ENCODE results near the gene NSMCE1. TPM values are rescaled to one million over a fixed set of nuclear protein-coding genes. Genes with fewer than 3 reads are reported as not detected.
"Not testable (repeated sequence)": the region's sequence is repeated elsewhere in the genome, so short reads cannot be mapped to it uniquely, and the experiment has no call there.

NSMCE1 gene
- total RNA-seq, 1 donor from 2014 or later = 35.8 TPM

DNA sequence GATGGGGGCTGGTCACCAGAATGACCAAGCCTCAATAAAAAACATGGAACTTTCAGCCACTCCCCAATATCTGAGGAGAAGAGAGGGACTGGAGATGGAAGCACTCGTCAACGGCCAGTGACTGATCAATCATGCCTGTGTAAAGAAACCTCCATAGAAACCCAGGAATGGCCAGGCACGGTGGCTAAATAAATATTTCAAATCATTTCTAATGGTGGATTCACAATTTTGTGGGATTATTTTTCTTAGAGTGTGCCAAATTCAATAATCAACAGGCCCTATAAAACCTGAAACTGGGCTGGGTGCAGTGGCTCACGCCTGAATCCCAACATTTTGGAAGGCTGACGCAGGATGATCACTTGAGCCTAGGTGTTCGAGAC lies 16.4 kb downstream of the NSMCE1 start:
- DNase-seq (ENCODE audit: missing footprints) (no peak), ATAC-seq (no peak)
- intact Hi-C loops (cut with DNase I) = no loop called here

DNA sequence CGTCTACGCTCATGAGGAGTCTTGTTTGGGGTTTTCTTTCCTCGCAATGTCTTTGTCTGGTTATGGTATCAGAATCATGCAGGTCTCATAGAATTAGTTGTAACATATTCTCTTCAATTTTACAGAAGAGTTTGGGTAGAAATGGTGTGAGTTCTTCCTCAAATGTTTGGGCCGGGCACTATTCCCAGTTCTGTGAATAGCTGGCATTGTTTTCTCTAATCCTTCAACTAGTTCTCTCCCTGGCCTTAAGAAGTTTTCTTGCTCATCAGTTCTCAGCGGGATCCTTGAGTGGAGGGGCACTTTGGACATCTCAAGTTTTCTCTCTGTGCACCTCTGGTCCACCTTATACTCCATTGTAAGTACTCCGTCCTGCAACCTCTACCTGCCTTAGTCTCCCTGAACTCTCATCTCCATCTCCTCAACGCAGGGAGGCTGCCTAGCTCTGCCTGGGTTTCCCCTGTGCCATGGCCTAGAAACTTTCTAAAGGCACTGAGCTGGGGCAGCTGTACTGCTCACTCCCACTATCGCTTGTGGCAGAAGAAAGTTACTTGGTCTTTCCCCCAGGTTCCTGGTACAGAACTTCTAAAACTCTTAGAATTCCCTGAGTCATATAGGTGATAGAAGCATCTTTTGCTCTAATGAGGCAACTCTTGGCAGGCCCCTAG lies 16.9 kb downstream of the NSMCE1 start:
- DNase-seq (ENCODE audit: missing footprints) = no peak
- ATAC-seq = no peak
- intact Hi-C loops (cut with DNase I) = no loop called here

DNA sequence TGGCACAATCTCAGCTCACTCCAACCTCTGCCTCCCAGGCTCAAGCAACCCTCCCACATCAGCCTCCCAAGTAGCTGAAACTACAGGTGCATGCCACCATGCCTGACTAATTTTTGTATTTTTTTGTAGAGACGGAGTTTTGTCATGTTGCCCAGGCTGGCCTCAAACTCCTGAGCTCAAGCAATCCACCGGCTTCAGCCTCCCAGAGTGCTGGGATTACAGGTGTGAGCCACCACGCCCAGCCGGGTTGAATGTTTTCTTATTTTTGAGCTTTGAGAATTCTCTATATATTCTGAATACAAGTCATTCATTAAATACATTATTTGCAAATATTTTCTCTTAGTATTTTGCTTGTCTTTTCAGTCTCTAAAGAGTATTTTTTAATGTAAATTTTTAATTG lies 19.7 kb downstream of the NSMCE1 start:
- intact Hi-C loops (cut with DNase I); ATAC-seq; DNase-seq (ENCODE audit: missing footprints): not testable (repeated sequence)

DNA sequence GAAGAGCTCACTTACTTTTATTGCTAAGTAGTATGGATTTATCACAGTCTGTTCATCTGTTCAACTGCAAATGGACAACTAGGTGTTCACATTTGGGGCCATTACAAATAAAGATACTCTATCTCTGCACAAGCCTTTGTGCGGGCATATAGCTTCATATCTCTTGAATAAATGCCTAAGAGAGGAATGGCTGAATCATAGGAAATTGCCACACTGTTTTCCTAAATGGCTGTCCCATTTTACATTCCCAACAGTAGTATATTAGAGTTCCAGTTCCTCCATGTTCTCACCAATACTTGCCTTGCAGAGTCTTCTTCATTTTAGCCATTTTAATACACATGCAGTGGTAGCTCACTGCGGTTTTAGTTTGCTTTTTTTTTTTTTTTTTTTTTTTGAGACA lies 20.5 kb downstream of the NSMCE1 start:
- ATAC-seq (no peak), DNase-seq (ENCODE audit: missing footprints) (no peak)
- intact Hi-C loops (cut with DNase I) = no loop called here

DNA sequence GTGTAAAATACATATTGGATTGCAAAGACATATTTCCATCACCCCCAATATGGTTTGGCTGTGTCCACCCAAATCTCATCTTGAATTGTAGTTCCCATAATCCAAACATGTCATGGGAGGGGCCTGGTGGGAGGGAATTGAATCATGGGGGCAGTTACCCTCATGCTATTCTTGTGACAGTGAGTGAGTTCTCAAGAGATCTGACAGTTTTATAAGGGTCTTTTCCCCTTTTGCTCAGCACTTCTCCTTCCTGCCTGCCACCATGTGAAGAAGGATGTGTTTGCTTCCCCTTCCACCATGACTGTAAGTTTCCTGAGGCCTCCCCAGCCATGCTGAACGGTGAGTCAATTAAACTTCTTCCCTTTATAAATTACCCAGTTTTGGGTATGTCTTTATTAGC lies 21.5 kb downstream of the NSMCE1 start:
- intact Hi-C loops (cut with DNase I); DNase-seq (ENCODE audit: missing footprints); ATAC-seq: not testable (repeated sequence)

DNA sequence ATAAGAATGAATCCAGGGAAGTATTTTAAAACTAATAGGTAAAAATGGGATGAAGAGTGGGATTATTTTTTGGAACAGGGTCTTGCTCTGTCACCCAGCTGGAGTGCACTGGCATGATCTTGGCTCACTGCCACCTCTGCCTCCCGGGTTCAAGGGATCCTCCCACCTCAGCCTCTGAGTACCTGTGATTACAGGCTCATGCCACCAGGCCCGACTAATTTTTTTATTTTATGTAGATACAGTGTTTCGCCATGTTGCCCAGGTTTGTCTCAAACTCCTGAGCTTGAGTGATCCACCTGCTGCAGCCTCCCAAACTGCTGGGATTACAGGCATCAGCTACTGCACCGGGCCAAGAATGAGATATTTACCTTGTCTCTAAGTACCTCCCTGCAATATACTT lies 22.1 kb downstream of the NSMCE1 start:
- intact Hi-C loops (cut with DNase I) = no loop called here
- DNase-seq (ENCODE audit: missing footprints) (no peak), ATAC-seq (no peak)

DNA sequence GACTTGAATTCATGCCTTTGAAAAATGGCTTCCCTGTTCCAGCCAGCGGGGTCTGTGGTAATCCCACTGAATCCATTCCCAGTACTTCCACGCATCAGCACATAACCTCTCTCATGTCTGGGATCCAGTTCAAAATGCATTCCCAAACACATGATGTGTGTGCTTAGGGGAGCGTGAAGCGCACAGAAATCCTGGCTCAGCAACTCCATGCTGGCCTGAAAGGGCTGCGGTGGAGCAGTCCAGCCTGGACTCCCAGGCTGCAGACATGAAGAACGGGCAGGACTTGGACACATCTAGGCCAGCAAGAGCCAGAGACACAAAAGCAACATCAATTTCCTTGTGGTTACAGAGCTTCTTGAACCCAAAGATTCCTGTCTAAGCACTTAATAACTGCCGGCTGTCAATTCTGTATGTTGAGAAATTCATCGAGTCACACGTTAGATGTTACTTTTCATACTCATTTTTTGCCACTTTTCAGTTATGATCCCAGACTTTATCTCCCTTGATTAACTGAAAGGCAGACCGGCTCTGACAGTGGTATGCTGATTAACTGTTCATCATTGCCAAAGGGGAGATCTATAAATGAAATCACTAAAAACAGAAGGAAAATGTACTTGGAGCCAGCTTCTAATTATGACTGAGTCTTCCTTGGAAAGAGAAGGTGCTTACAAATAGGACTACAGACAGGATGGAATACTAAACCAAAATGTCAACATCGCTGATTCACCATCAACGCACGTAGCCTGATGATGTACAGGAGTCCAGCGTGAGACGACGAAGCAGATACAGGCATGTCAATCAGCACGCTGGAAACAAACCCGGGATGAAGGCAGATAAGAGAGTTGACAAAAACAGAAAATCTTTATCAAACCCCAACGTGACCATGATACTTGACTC lies 23.0 kb downstream of the NSMCE1 start:
- peak; percentile 70 for DNase-seq (ENCODE audit: missing footprints)
- intact Hi-C loops (cut with DNase I) = no loop called here
- peak; percentile 89 for ATAC-seq

DNA sequence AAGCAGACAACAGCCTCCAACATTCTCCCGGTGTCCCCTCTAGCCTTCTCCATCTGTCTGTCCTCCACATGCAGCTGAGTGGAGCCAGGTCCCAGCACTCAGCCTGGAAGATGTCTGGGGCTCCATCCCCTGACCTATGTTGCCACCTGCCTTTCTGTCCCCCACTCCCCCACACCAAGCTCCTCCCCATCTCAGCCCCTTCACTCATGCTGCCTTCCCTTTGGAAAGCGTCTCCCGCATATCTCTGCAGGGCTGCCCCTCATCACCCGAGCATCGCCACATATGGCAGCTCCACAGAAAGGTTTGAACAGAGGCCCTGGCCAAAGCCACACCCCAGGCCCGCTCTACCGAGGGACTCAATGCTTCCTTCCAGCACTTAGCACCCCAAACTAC lies 24.2 kb downstream of the NSMCE1 start:
- intact Hi-C loops (cut with DNase I) = loop anchor here (5.0 kb wide), 1 partner anchor 73 kb away; no protein-coding TSS in a partner anchor

DNA sequence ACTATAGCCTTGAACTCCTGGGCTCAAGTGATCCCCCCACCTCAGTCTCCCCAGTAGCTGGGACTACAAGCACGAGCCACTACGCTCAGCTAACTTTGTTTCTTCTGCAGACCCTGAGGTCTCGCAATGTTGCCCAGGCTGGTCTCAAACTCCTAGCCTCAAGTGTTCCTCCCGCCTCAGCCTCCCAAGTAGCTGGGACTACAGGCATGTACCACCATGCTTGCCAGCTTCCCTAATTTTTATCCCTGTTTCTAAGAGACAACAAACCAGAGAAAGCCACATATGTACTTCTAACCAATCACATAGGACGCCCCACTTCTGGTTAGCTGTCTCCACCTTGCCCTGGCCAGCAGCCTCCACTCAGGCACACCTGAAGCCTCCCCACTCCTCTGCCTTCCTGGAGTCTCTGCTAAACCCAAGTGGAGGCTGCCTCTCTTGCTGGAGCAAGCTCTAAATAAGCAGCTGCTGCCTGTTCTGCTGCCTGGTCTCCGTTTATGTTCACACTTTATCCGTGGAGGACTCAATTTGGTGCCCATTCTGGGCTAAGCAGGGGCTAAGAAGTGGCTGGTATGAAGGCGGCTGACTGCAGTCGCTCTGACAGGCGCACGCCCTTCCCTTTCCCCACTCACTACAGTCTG lies 24.7 kb downstream of the NSMCE1 start:
- ATAC-seq (no peak), DNase-seq (ENCODE audit: missing footprints) (no peak)
- intact Hi-C loops (cut with DNase I) = loop anchor here (5.0 kb wide), 1 partner anchor 73 kb away; no protein-coding TSS in a partner anchor

More for the DNA sequence above, 24.2 kb downstream of the NSMCE1 start:
- DNase-seq (ENCODE audit: missing footprints) (no peak), ATAC-seq (no peak)

DNA sequence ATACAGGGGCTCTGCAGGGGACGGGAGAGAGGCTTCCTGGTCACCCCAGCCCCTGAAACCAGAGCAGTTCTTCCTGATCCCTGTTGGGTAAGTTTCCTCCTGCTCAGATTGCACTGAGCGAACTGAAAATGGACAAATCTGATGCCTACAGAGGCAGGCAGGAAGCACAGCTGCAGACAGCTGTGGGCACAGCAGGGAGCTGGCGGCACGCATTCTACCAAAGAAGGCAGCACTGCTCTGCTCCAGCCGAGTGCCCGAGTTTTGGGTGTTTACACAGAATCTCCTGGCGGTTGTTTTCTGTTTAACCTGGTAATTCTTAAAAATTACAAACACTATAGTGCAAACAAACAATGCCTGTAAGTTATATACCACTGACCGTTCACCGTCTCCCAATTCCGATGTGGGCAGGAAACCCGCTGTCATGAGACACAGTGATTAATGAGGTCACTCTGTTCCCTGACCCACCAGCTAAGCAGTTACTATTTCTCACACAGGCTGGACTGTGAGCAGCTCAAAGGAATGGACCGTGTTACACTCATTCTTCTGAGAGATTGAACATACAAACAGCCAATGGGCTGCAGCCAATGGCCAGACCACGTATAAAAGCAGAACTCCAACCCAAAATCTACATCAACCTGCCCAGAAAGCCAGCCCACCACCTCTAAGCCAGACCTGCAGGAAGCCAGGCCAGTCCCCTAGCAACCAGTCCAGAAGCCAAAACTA lies 25.5 kb downstream of the NSMCE1 start:
- ATAC-seq = peak; percentile 60
- intact Hi-C loops (cut with DNase I) = loop anchor here (5.0 kb wide), 1 partner anchor 74 kb away; no protein-coding TSS in a partner anchor
- peak; percentile 57 for DNase-seq (ENCODE audit: missing footprints)

DNA sequence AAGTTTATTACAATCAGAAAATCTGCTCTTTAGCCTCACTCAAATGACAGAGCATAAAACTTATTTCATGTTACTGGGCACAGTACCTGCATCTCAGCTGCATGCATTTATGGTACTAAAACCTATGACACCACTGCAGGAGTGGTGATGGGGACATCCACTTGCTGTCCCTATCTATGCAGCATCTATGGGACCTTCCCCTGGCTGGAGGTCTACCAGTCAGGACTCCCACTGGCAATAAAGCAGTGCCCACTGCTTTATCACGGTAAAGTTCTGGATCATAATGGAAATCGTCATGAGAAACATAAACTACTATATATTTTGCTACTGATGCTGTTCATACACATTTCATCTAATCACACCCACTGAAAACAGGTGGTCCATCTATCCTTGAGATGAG lies 26.2 kb downstream of the NSMCE1 start:
- intact Hi-C loops (cut with DNase I) = loop anchor here (5.0 kb wide), 1 partner anchor 75 kb away; no protein-coding TSS in a partner anchor
- ATAC-seq = no peak
- no peak for DNase-seq (ENCODE audit: missing footprints)

DNA sequence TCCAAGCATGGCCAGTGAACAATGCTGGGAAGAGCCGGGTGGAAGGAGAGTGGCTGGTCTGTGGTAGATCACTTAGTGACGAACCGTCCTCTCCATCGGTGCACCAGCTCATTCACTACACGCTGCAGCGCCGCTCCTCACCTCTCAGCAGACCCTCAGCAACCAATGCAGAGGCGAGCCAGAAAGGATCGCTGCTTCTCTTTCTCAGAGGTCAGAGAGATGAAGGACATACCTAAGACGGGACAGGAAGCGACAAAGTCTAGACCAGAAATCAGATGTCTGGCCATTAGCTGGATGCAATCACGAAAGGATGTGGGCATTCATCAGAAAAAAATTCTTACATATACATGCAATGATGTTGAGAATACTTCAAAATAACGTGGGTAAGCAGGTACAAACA lies 26.9 kb downstream of the NSMCE1 start:
- intact Hi-C loops (cut with DNase I) = loop anchor here (5.0 kb wide), 1 partner anchor 76 kb away; no protein-coding TSS in a partner anchor
- ATAC-seq (no peak), DNase-seq (ENCODE audit: missing footprints) (peak; percentile 60)

DNA sequence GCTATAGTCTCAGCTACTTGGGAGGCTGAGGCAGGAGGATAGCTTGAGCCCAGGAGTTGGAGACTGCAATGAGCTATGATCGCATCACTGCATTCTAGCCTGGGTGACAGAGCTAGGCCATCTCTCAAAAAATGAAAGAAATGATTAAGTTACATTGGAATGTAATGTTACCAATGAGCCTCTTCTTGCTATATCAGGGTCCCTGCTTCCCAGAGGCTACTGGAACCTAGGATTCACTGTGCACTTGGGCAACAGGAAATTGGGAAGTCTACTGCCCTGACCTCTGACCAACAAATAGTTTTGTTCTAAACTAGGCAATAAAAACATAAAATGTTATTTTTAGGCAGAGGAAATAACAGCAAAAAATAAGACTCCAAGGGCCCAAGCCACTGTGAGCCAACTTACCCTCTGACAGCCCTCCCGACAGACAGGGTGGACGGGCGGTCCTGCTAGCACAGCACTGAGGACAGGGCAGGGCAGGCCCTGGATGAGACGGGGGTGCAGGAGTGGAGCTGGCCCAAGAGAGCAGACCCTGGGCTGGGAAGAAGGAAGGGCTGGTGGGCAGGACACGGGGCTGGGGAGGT lies 27.5 kb downstream of the NSMCE1 start:
- ATAC-seq (no peak), DNase-seq (ENCODE audit: missing footprints) (no peak)
- intact Hi-C loops (cut with DNase I) = loop anchor here (5.0 kb wide), 1 partner anchor 76 kb away; no protein-coding TSS in a partner anchor

DNA sequence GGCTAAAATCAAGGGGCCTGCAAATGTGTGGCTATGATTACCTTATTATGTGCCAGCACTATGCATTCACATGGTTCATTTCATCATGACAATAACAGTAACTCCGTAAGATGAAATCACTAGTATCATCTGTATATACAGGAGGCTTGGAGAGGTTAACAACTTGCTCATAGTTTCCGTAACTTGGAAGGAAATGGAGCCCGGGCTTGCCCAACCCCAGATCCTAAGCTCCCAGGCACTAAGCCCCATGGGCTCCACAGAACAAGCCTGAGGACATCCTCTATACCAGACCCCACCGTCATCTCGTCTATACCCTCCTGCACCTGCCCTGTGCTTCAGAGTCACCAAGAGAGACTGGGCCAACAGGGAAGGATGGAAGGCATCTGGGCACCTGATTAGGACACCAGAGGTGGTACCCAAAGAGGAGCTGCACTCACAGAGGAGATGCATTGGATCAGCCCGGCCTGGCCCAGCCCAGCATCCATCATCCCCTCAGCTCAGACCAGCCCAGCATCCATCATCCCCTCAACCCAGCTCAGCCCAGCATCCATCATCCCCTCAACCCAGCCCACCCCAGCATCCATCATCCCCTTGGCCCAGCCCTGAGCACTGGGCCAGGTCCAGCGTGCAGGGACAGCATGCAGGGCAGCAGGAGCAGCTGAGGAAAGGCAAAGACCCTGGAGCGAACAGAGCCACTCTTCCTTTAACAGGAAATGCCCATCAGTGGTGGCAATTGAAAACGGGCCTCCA lies 28.5 kb downstream of the NSMCE1 start:
- DNase-seq (ENCODE audit: missing footprints) (no peak), ATAC-seq (no peak)
- intact Hi-C loops (cut with DNase I) = loop anchor here (5.0 kb wide), 1 partner anchor 77 kb away; no protein-coding TSS in a partner anchor

DNA sequence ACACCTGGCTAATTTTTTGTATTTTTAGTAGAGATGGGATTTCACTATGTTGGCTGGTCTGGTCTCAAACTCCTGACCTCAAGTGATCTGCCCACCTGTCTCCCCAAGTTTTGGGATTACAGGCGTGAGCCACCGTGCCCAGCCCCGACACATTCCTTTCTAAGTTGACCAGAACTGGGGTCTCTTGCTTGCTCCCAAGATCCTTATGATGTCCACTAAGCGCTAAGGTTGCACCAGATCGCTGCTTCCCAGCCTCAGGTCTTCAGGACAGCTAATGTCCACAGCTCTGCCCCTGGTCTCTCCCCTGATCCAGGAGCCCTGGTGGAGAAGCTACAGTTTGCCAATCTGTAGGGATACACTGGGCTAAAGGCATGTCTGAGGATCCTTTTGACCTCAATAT lies 29.5 kb downstream of the NSMCE1 start:
- intact Hi-C loops (cut with DNase I) = no loop called here
- no peak for ATAC-seq
- DNase-seq (ENCODE audit: missing footprints) = no peak

DNA sequence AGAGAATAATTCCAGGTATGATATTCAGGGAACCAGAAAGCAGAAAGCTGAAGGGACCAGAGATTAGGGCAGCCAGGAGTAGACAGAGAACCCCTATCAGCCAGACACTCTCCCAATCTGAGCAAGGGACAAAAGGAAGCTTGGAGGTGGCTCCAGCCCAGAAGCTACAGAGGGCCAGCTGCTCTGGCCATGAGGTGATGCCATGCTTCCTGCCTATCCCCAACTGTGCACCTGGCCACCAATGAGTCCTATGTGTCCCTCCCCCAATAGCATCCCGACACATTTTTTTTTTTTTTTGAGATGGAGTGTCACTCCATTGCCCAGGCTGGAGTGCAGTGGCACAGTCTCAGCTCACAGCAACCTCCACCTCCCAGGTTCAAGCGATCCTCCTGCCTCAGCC lies 30.0 kb downstream of the NSMCE1 start:
- intact Hi-C loops (cut with DNase I) = no loop called here
- ATAC-seq = no peak

DNA sequence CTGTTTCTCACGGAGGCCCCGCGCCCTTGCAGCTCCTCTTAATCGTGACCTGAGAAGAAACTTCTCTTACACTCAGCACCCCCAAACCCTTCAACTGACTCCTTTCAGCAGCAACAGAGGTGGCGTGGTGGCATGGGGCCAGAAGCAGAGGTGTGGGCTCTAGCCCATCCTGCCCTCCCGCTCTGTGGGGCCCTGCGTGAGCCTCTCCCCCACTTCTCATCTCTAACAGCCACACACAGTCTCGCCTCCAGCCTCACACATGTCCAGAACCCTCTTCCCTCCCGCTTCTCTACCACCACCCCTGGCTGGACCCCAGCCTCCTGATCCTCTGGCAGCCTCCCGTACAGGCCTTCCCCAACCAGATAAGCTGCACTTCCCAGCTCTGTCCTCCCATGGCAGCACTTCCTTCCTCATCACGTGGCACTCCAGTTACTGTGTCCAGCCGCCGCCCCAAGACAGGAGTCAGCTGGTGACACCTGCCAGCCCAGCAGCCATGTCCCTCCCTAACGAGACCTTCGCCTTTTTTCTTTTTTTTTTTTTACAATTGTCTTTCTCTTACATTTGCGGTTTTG lies 30.5 kb downstream of the NSMCE1 start:
- ATAC-seq (no peak), DNase-seq (ENCODE audit: missing footprints) (no peak)
- intact Hi-C loops (cut with DNase I) = no loop called here

More for the DNA sequence above, 30.0 kb downstream of the NSMCE1 start:
- no peak for DNase-seq (ENCODE audit: missing footprints)

All from Right ventricle myocardium inferior (tissue), 1 donor.